Ovary (tissue), 9 donors: ENCODE measurements around the gene WRNIP1. TPM values are rescaled to one million over a fixed set of nuclear protein-coding genes. Genes with fewer than 3 reads are reported as not detected.

ENCODE experiments used
- DNase-seq, 5 donors: peaks; one replicate each; pipeline ENCODE4 v3.0.0-alpha.2; 2019 to 2020
- H3K27ac ChIP-seq, 2 donors: fragments of 200-600 bp; one replicate each; pipeline versions ENCODE4 v1.5.1 to v1.8.0; 2019 to 2022
- H3K27me3 ChIP-seq: fragments of 200-600 bp; one replicate; pipeline ENCODE4 v1.8.0; 2022
- H3K36me3 ChIP-seq: fragments of 200-600 bp; sonication (generic); one replicate; pipeline ENCODE4 v1.5.1; 2019
- H3K4me1 ChIP-seq: one replicate; pipeline ENCODE4 v1.8.1; 2013; ENCODE audit warnings: mild to moderate bottlenecking, moderate library complexity; ENCODE audit not compliant: insufficient read depth
- H3K4me3 ChIP-seq: fragments of 200-600 bp; sonication (generic); one replicate; pipeline ENCODE4 v1.5.1; 2017
- H3K9me3 ChIP-seq, 2 donors: fragments of 200-600 bp in 1 of 2; sonication (generic) in 1 of 2; one replicate each; pipeline versions ENCODE4 v1.5.1 to v1.8.1; 2013 to 2019; ENCODE audit warnings: mild to moderate bottlenecking in 1 of 2, moderate library complexity in 1 of 2
- EP300 ChIP-seq: sonication (generic); formaldehyde crosslinking; IDR thresholded peaks from one replicate; pipeline ENCODE4 v1.6.1; 2017; ENCODE audit warnings: antibody characterized with exemption
- POLR2A ChIP-seq: fragments of 450-650 bp; IDR thresholded peaks from one replicate; pipeline ENCODE4 v1.6.1; 2017; ENCODE audit warnings: antibody characterized with exemption, mild to moderate bottlenecking, moderate library complexity
- WGBS, 3 donors: extraction: QIAGEN DNeasy Blood & Tissue Kit in 1 of 3; methylation state at CpG; one replicate each; pipeline versions ENCODE4 v1.1.5 to v1.1.7; 2013 to 2017; 5-methylcytosine and 5-hydroxymethylcytosine counted together
- intact Hi-C, 4 donors: fragments of 100-400 bp; cut with DNase I; formaldehyde crosslinking; loops; one replicate each; pipeline versions ENCODE4 v1.11.0 to v1.15.1; 2022 to 2023
- polyA plus RNA-seq, 2 donors: library from polyadenylated mRNA; stranded (reverse); fragments of 200-250 nt in 1 of 2; fragments of 350-450 nt in 1 of 2; fragmentation: Illumina TruSeq in 1 of 2; extraction: RNeasy Lipid Tissue Mini Kit (QIAGEN cat#74804) in 1 of 2; gene quantifications; one replicate each; pipeline ENCODE4 v1.2.3, GENCODE V29; 2013 to 2014
- total RNA-seq, 7 donors: library from RNA; depleted of rRNA in 2 of 7; stranded (reverse); fragments of >200 nt in 2 of 7; fragmentation: NEBNext Ultra II Directional in 3 of 7; extraction: Animal tissue kit (Norgen Biotek cat#: 25700) in 3 of 7; gene quantifications; one replicate each; pipeline versions ENCODE4 v1.1.0 to v1.2.4, GENCODE V29; 2016 to 2023
- TF ChIP-seq, protein P1 (sequence below), 3 donors: fragments of 450-650 bp in 2 of 3; fragments of 200-600 bp in 1 of 3; IDR thresholded peaks; one replicate each; pipeline versions ENCODE4 v1.5.1 to v1.8.0; 2016 to 2022; ENCODE audit warnings: antibody characterized with exemption in 3 of 3, mild to moderate bottlenecking in 1 of 3
- donor health status: DM: no; HTN: no; CAD: no; lungs with moderate emphysema.
- donor health status: DM: no; HTN: no; CAD: no.
- donor health status: Bipolar disorder and iron deficiency.
- donor health status: DM: yes; HTN: yes; CAD: no.
- donor health status: DM: no; HTN: no; CAD: no.
- donor health status: DM: yes; HTN: yes; CAD: no.

WRNIP1 gene
- total and polyA plus RNA-seq, 9 donors, result 30.4 to 73.4 (median 34.6) TPM

GRCh38 chr6:2819978-2820377 is 54.8 kb downstream of the WRNIP1 start:
- no peaks in the 10 kb centered on the region for H3K9me3 ChIP-seq
- no peak overlapping the region for H3K27ac ChIP-seq
- no peaks in the 10 kb centered on the region for H3K27me3 ChIP-seq
- peaks cover 2% of the 10 kb centered on the region for H3K4me1 ChIP-seq
- no peaks in the 10 kb centered on the region for H3K36me3 ChIP-seq
- WGBS, 3 donors, result 79 to 83% (median 80%) methylated on average over 7 of the region's 7 CpGs
- intact Hi-C loops, result no loop called here
- H3K4me3 ChIP-seq, result no peak overlapping the region
- no peak for DNase-seq
- TF ChIP-seq, protein P1, sequence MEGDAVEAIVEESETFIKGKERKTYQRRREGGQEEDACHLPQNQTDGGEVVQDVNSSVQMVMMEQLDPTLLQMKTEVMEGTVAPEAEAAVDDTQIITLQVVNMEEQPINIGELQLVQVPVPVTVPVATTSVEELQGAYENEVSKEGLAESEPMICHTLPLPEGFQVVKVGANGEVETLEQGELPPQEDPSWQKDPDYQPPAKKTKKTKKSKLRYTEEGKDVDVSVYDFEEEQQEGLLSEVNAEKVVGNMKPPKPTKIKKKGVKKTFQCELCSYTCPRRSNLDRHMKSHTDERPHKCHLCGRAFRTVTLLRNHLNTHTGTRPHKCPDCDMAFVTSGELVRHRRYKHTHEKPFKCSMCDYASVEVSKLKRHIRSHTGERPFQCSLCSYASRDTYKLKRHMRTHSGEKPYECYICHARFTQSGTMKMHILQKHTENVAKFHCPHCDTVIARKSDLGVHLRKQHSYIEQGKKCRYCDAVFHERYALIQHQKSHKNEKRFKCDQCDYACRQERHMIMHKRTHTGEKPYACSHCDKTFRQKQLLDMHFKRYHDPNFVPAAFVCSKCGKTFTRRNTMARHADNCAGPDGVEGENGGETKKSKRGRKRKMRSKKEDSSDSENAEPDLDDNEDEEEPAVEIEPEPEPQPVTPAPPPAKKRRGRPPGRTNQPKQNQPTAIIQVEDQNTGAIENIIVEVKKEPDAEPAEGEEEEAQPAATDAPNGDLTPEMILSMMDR (IDR thresholded peaks at IDR 0.05), result no peak
- TF ChIP-seq POLR2A, result no peak
- no peak for TF ChIP-seq EP300

GRCh38 chr6:2820415-2820814 is 55.2 kb downstream of the WRNIP1 start:
- Histone ChIP-seq H3K27me3 (no peaks in the 10 kb centered on the region), H3K36me3 (no peaks in the 10 kb centered on the region), H3K4me3 (no peak overlapping the region), H3K9me3 (no peaks in the 10 kb centered on the region), H3K27ac (no peak overlapping the region), H3K4me1 (peaks cover 2% of the 10 kb centered on the region)
- intact Hi-C loops, result no loop called here
- DNase-seq, result no peak
- WGBS, 3 donors, result 73 to 96% (median 95%) methylated on average over 2 of the region's 2 CpGs
- no peak for TF ChIP-seq POLR2A
- TF ChIP-seq, protein P1 (IDR thresholded peaks at IDR 0.05), result no peak
- no peak for TF ChIP-seq EP300

- Histone ChIP-seq H3K4me1 (peaks cover 2% of the 10 kb centered on the region), H3K9me3 (no peaks in the 10 kb centered on the region), H3K4me3 (no peak overlapping the region), H3K27me3 (no peaks in the 10 kb centered on the region), H3K27ac (no peak overlapping the region), H3K36me3 (no peaks in the 10 kb centered on the region)
- intact Hi-C loops, result no loop called here
- 95 to 98% (median 98%) methylated on average over 3 of the region's 3 CpGs for WGBS, 3 donors
- no peak for DNase-seq
- TF ChIP-seq, protein P1 (IDR thresholded peaks at IDR 0.05), result no peak
- TF ChIP-seq POLR2A (no peak), EP300 (no peak)
Measured at GRCh38 chr6:2821554-2821953, 56.4 kb downstream of the WRNIP1 start.

DNA sequence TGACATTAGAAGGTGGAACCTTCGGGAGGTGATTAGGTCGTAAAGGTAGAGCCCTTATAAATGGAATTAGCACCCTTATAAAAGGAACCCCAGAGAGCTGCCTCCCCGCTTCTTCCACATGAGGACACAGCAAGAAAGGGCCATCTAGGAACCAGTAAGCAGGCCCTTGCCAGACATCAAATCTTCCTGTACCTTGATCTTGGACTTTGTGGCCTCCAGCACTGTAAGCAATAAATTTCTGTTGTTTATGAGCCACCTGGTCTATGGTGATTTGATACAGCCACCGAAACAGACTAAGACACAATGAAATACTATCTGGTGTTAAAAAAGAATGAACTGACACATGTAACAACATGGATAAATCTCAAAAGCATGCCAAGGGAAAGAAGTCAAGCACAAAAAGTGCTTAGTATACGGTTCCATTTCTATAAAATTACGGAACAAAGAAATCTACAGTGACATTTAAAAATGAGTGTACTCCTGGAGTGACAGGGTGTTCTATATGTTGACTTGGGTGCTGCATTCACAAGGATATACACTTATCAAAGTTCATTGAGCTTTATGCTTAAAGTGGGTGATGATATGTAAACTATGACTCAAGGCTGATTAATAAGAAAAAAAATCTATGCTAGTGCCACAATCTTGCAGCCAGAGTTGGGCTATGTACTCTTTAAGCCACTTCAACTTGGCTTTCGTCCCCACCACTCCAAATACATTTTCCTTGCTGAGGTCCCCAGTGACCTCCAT is 58.1 kb downstream of the WRNIP1 start:
- Histone ChIP-seq H3K4me3 (no peak overlapping the region), H3K4me1 (no peaks in the 10 kb centered on the region), H3K36me3 (no peaks in the 10 kb centered on the region), H3K9me3 (no peaks in the 10 kb centered on the region), H3K27me3 (no peaks in the 10 kb centered on the region), H3K27ac (no peak overlapping the region)
- WGBS, 3 donors, result 96 to 97% (median 96%) methylated on average over 7 of the region's 7 CpGs
- no peak for DNase-seq
- intact Hi-C loops, result no loop called here
- TF ChIP-seq, protein P1 (IDR thresholded peaks at IDR 0.05), result no peak
- TF ChIP-seq POLR2A (no peak), EP300 (no peak)
